Activated naive CD4-positive, alpha-beta T cell treated with anti-CD3 and anti-CD28 coated beads for 36 hours (primary cell): ENCODE measurements around the gene ELOVL1. TPM values are rescaled to one million over a fixed set of nuclear protein-coding genes. Genes with fewer than 3 reads are reported as not detected.
A peak's percentile ranks its signal among the peaks of the same experiment; 100 is the strongest.
"Not testable (repeated sequence)": the region's sequence is repeated elsewhere in the genome, so short reads cannot be mapped to it uniquely, and the experiment has no call there.

Experiments
- CTCF ChIA-PET: fragments of 350-600 bp; sonication (Branson Sonifier 250); formaldehyde crosslinking; loops from one replicate; lab custom pipeline; 2021; ENCODE audit warnings: antibody characterized with exemption; lab: Charles Lee
- DNase-seq: peaks from one replicate; pipeline ENCODE4 v3.0.0-alpha.2; 2020
- H3K27ac Mint-ChIP-seq: one replicate; pipeline ENCODE4 v1.8.0; 2021; ENCODE audit warnings: mild to moderate bottlenecking, mixed read lengths
- H3K27me3 Mint-ChIP-seq: one replicate; pipeline ENCODE4 v1.8.0; 2021; ENCODE audit warnings: low read depth, mixed read lengths
- H3K36me3 Mint-ChIP-seq: one replicate; pipeline ENCODE4 v1.8.0; 2021; ENCODE audit warnings: low read depth, mixed read lengths
- H3K4me1 Mint-ChIP-seq: one replicate; pipeline ENCODE4 v1.8.0; 2021; ENCODE audit warnings: low read depth, mixed read lengths
- H3K4me3 Mint-ChIP-seq: one replicate; pipeline ENCODE4 v1.8.0; 2021; ENCODE audit warnings: mild to moderate bottlenecking, moderate library complexity, mixed read lengths
- H3K9me3 Mint-ChIP-seq: one replicate; pipeline ENCODE4 v1.8.0; 2021; ENCODE audit warnings: mixed read lengths
- intact Hi-C: fragments of 100-400 bp; cut with micrococcal nuclease; formaldehyde crosslinking; loops from one replicate; pipeline ENCODE4 v1.15.1; 2023
- total RNA-seq, 2 experiments: library from RNA; stranded (reverse); gene quantifications; one replicate each; pipeline ENCODE4 v1.2.3, GENCODE V29; 2021

Gene ELOVL1
- total RNA-seq, 2 experiments from 2014 or later = 42.8 to 44.2 TPM

- CTCF ChIA-PET = interaction anchor here (1.5 kb wide), 1 partner anchor 9 kb away, joined by 5 read pairs; the partner anchor contains the start of gene ELOVL1
These were observed 10.0 kb upstream of the ELOVL1 start for GRCh38 chr1:43377831-43378230.

GRCh38 chr1:43376723-43377235 is 9.0 kb upstream of the ELOVL1 start:
- CTCF ChIA-PET = interaction anchor here (1.1 kb wide), 1 partner anchor 150 kb away, joined by 4 read pairs; no protein-coding TSS in a partner anchor
- peaks cover 25% of the 10 kb centered on the region for H3K36me3 Mint-ChIP-seq
- no peak overlapping the region for H3K4me3 Mint-ChIP-seq
- intact Hi-C loops = no loop called here
- H3K4me1 Mint-ChIP-seq = no peaks in the 10 kb centered on the region
- no peaks in the 10 kb centered on the region for H3K9me3 Mint-ChIP-seq
- H3K27ac Mint-ChIP-seq = no peak overlapping the region
- DNase-seq = no peak
- H3K27me3 Mint-ChIP-seq = no peaks in the 10 kb centered on the region

More at GRCh38 chr1:43377831-43378230, 10.0 kb upstream of the ELOVL1 start:
- no peaks in the 10 kb centered on the region for H3K27me3 Mint-ChIP-seq
- H3K4me3 Mint-ChIP-seq = no peak overlapping the region
- no peaks in the 10 kb centered on the region for H3K9me3 Mint-ChIP-seq
- intact Hi-C loops = no loop called here
- no peaks in the 10 kb centered on the region for H3K4me1 Mint-ChIP-seq
- H3K36me3 Mint-ChIP-seq = peaks cover 31% of the 10 kb centered on the region
- no peak overlapping the region for H3K27ac Mint-ChIP-seq
- DNase-seq = no peak

- CTCF ChIA-PET = interaction anchor here (0.6 kb wide), 1 partner anchor 146 kb away, joined by 3 read pairs; no protein-coding TSS in a partner anchor
- no peak for DNase-seq
- no peak overlapping the region for H3K4me3 Mint-ChIP-seq
- no peaks in the 10 kb centered on the region for H3K27me3 Mint-ChIP-seq
- intact Hi-C loops = no loop called here
- H3K27ac Mint-ChIP-seq = no peak overlapping the region
- no peaks in the 10 kb centered on the region for H3K9me3 Mint-ChIP-seq
- peaks cover 11% of the 10 kb centered on the region for H3K4me1 Mint-ChIP-seq
- H3K36me3 Mint-ChIP-seq = peaks cover 10% of the 10 kb centered on the region
These were observed 5.5 kb upstream of the ELOVL1 start for GRCh38 chr1:43373066-43373940.

- Mint-ChIP-seq H3K4me1 (peaks cover 13% of the 10 kb centered on the region), H3K27me3 (no peaks in the 10 kb centered on the region), H3K9me3 (no peaks in the 10 kb centered on the region), H3K4me3 (no peak overlapping the region), H3K27ac (no peak overlapping the region), H3K36me3 (peaks cover 11% of the 10 kb centered on the region)
- intact Hi-C loops = no loop called here
- CTCF ChIA-PET = no interaction called here
- no peak for DNase-seq
These were observed 4.4 kb upstream of the ELOVL1 start for GRCh38 chr1:43372172-43372571.

GRCh38 chr1:43370564-43370963 is 2.8 kb upstream of the ELOVL1 start:
- Mint-ChIP-seq H3K27me3 (no peaks in the 10 kb centered on the region), H3K27ac (no peak overlapping the region), H3K4me1 (peaks cover 29% of the 10 kb centered on the region), H3K36me3 (peaks cover 16% of the 10 kb centered on the region), H3K9me3 (no peaks in the 10 kb centered on the region), H3K4me3 (no peak overlapping the region)
- CTCF ChIA-PET = no interaction called here
- no peak for DNase-seq
- intact Hi-C loops = no loop called here

- H3K4me1 Mint-ChIP-seq = peaks cover 33% of the 10 kb centered on the region
- intact Hi-C loops = loop anchor here (5.0 to 10.0 kb wide), 2 partner anchors 412 to 575 kb away; partner anchors contain the start of genes IPO13 and SLC2A1
These were observed 2.0 kb upstream of the ELOVL1 start for GRCh38 chr1:43369779-43370178.

GRCh38 chr1:43368646-43369020 is 822 bp upstream of the ELOVL1 start:
- H3K27ac Mint-ChIP-seq = peak overlapping the region; percentile 87
- no peaks in the 10 kb centered on the region for H3K9me3 Mint-ChIP-seq
- H3K4me3 Mint-ChIP-seq = peak overlapping the region; percentile 80
- CTCF ChIA-PET = interaction anchor here (1.3 to 2.1 kb wide), 4 partner anchors 10 to 141 kb away, joined by 4 to 12 read pairs (median 5); partner anchors contain the start of gene CDC20
- no peaks in the 10 kb centered on the region for H3K27me3 Mint-ChIP-seq
- peaks cover 35% of the 10 kb centered on the region for H3K4me1 Mint-ChIP-seq
- peak; percentile 22 for DNase-seq
- peaks cover 22% of the 10 kb centered on the region for H3K36me3 Mint-ChIP-seq
- intact Hi-C loops = loop anchor here (1.0 to 10.0 kb wide), 5 partner anchors 10 to 576 kb away; partner anchors contain the start of genes CDC20, IPO13, MED8 and SLC2A1

More at GRCh38 chr1:43369779-43370178, 2.0 kb upstream of the ELOVL1 start:
- H3K27me3 Mint-ChIP-seq, H3K9me3 Mint-ChIP-seq, DNase-seq, H3K27ac Mint-ChIP-seq, H3K4me3 Mint-ChIP-seq, CTCF ChIA-PET: not testable (repeated sequence)
- H3K36me3 Mint-ChIP-seq = peaks cover 17% of the 10 kb centered on the region

- CTCF ChIA-PET = interaction anchor here (1.4 to 2.1 kb wide), 3 partner anchors 9 to 19 kb away, joined by 4 to 12 read pairs (median 5); partner anchors contain the start of gene CDC20
- Mint-ChIP-seq H3K9me3 (no peaks in the 10 kb centered on the region), H3K4me3 (peak overlapping the region; percentile 88), H3K4me1 (peaks cover 36% of the 10 kb centered on the region), H3K27ac (peak overlapping the region; percentile 87), H3K27me3 (no peaks in the 10 kb centered on the region), H3K36me3 (peaks cover 26% of the 10 kb centered on the region)
- peak; percentile 45 for DNase-seq
- intact Hi-C loops = loop anchor here (5.0 to 10.0 kb wide), 2 partner anchors 410 to 578 kb away; partner anchors contain the start of genes IPO13 and SLC2A1
These were observed 546 bp downstream of the ELOVL1 start for GRCh38 chr1:43367026-43367903.

- peaks cover 33% of the 10 kb centered on the region for H3K36me3 Mint-ChIP-seq
- peak overlapping the region; percentile 87 for H3K27ac Mint-ChIP-seq
- CTCF ChIA-PET = no interaction called here
These were observed 1.2 kb downstream of the ELOVL1 start for GRCh38 chr1:43366601-43367025.

GRCh38 chr1:43366179-43366578 is 1.6 kb downstream of the ELOVL1 start:
- H3K27ac Mint-ChIP-seq = peak overlapping the region; percentile 57
- H3K27me3 Mint-ChIP-seq = no peaks in the 10 kb centered on the region
- peaks cover 41% of the 10 kb centered on the region for H3K4me1 Mint-ChIP-seq
- H3K36me3 Mint-ChIP-seq = peaks cover 37% of the 10 kb centered on the region
- H3K4me3 Mint-ChIP-seq = peak overlapping the region; percentile 88
- CTCF ChIA-PET = no interaction called here
- intact Hi-C loops = loop anchor here (5.0 to 10.0 kb wide), 2 partner anchors 409 to 579 kb away; partner anchors contain the start of genes IPO13 and SLC2A1
- H3K9me3 Mint-ChIP-seq = no peaks in the 10 kb centered on the region
- no peak for DNase-seq

More at GRCh38 chr1:43366601-43367025, 1.2 kb downstream of the ELOVL1 start:
- intact Hi-C loops = loop anchor here (5.0 to 10.0 kb wide), 2 partner anchors 409 to 578 kb away; partner anchors contain the start of genes IPO13 and SLC2A1
- peak overlapping the region; percentile 88 for H3K4me3 Mint-ChIP-seq
- H3K4me1 Mint-ChIP-seq = peaks cover 39% of the 10 kb centered on the region
- H3K27me3 Mint-ChIP-seq = no peaks in the 10 kb centered on the region
- no peaks in the 10 kb centered on the region for H3K9me3 Mint-ChIP-seq
- DNase-seq = no peak

- Mint-ChIP-seq H3K4me3 (peak overlapping the region; percentile 88), H3K36me3 (peaks cover 42% of the 10 kb centered on the region), H3K9me3 (no peaks in the 10 kb centered on the region), H3K27me3 (no peaks in the 10 kb centered on the region), H3K27ac (peak overlapping the region; percentile 57), H3K4me1 (peaks cover 46% of the 10 kb centered on the region)
- intact Hi-C loops = loop anchor here (5.0 to 10.0 kb wide), 2 partner anchors 408 to 579 kb away; partner anchors contain the start of genes IPO13 and SLC2A1
- DNase-seq = no peak
- CTCF ChIA-PET = no interaction called here
These were observed 2.1 kb downstream of the ELOVL1 start for GRCh38 chr1:43365678-43366077.
